Activated CD4-positive, alpha-beta memory T cell treated with anti-CD3 and anti-CD28 coated beads for 36 hours (primary cell): Measurements from ENCODE around the gene GOLGA6D. TPM values are rescaled to one million over a fixed set of nuclear protein-coding genes. Genes with fewer than 3 reads are reported as not detected.
"Not testable (repeated sequence)": the region's sequence is repeated elsewhere in the genome, so short reads cannot be mapped to it uniquely, and the experiment has no call there.

ENCODE experiments used
- CTCF ChIA-PET: fragments of 350-600 bp; sonication (Branson Sonifier 250); formaldehyde crosslinking; loops from one replicate; lab custom pipeline; 2021; ENCODE audit warnings: antibody characterized with exemption, inconsistent platforms; lab: Charles Lee
- POLR2A ChIA-PET: fragments of 350-600 bp; sonication (Branson Sonifier 250); formaldehyde crosslinking; loops from one replicate; lab custom pipeline; 2021; ENCODE audit warnings: antibody characterized with exemption; lab: Charles Lee
- DNase-seq: peaks from one replicate; pipeline ENCODE4 v3.0.0-alpha.2; 2020
- H3K27ac Mint-ChIP-seq: one replicate; pipeline ENCODE4 v1.8.0; 2021; ENCODE audit warnings: mixed read lengths
- H3K27me3 Mint-ChIP-seq: one replicate; pipeline ENCODE4 v1.8.0; 2021; ENCODE audit warnings: mixed read lengths
- H3K36me3 Mint-ChIP-seq: one replicate; pipeline ENCODE4 v1.8.0; 2021; ENCODE audit warnings: mixed read lengths
- H3K4me1 Mint-ChIP-seq: one replicate; pipeline ENCODE4 v1.8.0; 2021; ENCODE audit warnings: low read depth, mixed read lengths
- H3K4me3 Mint-ChIP-seq: one replicate; pipeline ENCODE4 v1.8.0; 2021; ENCODE audit warnings: mild to moderate bottlenecking, mixed read lengths
- H3K9me3 Mint-ChIP-seq: one replicate; pipeline ENCODE4 v1.8.0; 2021; ENCODE audit warnings: mixed read lengths
- intact Hi-C: fragments of 100-400 bp; cut with micrococcal nuclease; formaldehyde crosslinking; loops from one replicate; pipeline ENCODE4 v1.15.1; 2023
- total RNA-seq, 2 experiments: library from RNA; stranded (reverse); gene quantifications; one replicate each; pipeline ENCODE4 v1.2.3, GENCODE V29; 2021

GOLGA6D gene
- total RNA-seq, 2 experiments from 2014 or later, result 0.12 TPM; not detected in 1

- intact Hi-C loops, H3K4me3 Mint-ChIP-seq, POLR2A ChIA-PET, H3K9me3 Mint-ChIP-seq, CTCF ChIA-PET, H3K36me3 Mint-ChIP-seq, H3K4me1 Mint-ChIP-seq, DNase-seq, H3K27me3 Mint-ChIP-seq, H3K27ac Mint-ChIP-seq: not testable (repeated sequence)
These were observed 30.4 kb upstream of the GOLGA6D start for GRCh38 chr15:75252285-75252684.

GRCh38 chr15:75258034-75258433, 24.6 kb upstream of the GOLGA6D start, which contains the start of gene GOLGA6C:
Gene GOLGA6C, plus strand, starts transcription at chr15:75258334. Its CDS starts 265 bp downstream, at chr15:75258599.
- H3K4me1 Mint-ChIP-seq, CTCF ChIA-PET, DNase-seq, H3K9me3 Mint-ChIP-seq, H3K36me3 Mint-ChIP-seq, intact Hi-C loops, H3K27me3 Mint-ChIP-seq, H3K4me3 Mint-ChIP-seq, POLR2A ChIA-PET, H3K27ac Mint-ChIP-seq: not testable (repeated sequence)

- H3K27me3 Mint-ChIP-seq, intact Hi-C loops: not testable (repeated sequence)
These were observed 23.9 kb upstream of the GOLGA6D start for GRCh38 chr15:75258620-75259343.

GRCh38 chr15:75259873-75260272, 22.8 kb upstream of the GOLGA6D start:
- H3K27me3 Mint-ChIP-seq, H3K4me1 Mint-ChIP-seq, H3K27ac Mint-ChIP-seq, H3K9me3 Mint-ChIP-seq, CTCF ChIA-PET, intact Hi-C loops, DNase-seq, H3K4me3 Mint-ChIP-seq, H3K36me3 Mint-ChIP-seq, POLR2A ChIA-PET: not testable (repeated sequence)

More at GRCh38 chr15:75258620-75259343, 23.9 kb upstream of the GOLGA6D start:
- DNase-seq, POLR2A ChIA-PET, H3K9me3 Mint-ChIP-seq, H3K4me3 Mint-ChIP-seq, H3K36me3 Mint-ChIP-seq, H3K4me1 Mint-ChIP-seq, CTCF ChIA-PET, H3K27ac Mint-ChIP-seq: not testable (repeated sequence)

GRCh38 chr15:75273751-75274359, 8.8 kb upstream of the GOLGA6D start:
- H3K4me3 Mint-ChIP-seq, H3K27me3 Mint-ChIP-seq, H3K27ac Mint-ChIP-seq, H3K9me3 Mint-ChIP-seq, CTCF ChIA-PET, DNase-seq, POLR2A ChIA-PET, H3K36me3 Mint-ChIP-seq, H3K4me1 Mint-ChIP-seq: not testable (repeated sequence)
- intact Hi-C loops, result loop anchor here (10.0 kb wide), 1 partner anchor 969 kb away; no protein-coding TSS in a partner anchor

- H3K27me3 Mint-ChIP-seq, H3K4me3 Mint-ChIP-seq, H3K27ac Mint-ChIP-seq, H3K4me1 Mint-ChIP-seq, H3K9me3 Mint-ChIP-seq, POLR2A ChIA-PET, H3K36me3 Mint-ChIP-seq, CTCF ChIA-PET: not testable (repeated sequence)
- intact Hi-C loops, result loop anchor here (10.0 kb wide), 1 partner anchor 970 kb away; no protein-coding TSS in a partner anchor
- DNase-seq, result peak; percentile 83
These were observed 8.0 kb upstream of the GOLGA6D start for GRCh38 chr15:75274509-75275107.

- H3K4me1 Mint-ChIP-seq, DNase-seq, H3K4me3 Mint-ChIP-seq, CTCF ChIA-PET, H3K27ac Mint-ChIP-seq, H3K9me3 Mint-ChIP-seq, H3K27me3 Mint-ChIP-seq, POLR2A ChIA-PET, H3K36me3 Mint-ChIP-seq: not testable (repeated sequence)
- intact Hi-C loops, result loop anchor here (10.0 kb wide), 1 partner anchor 971 kb away; no protein-coding TSS in a partner anchor
These were observed 7.0 kb upstream of the GOLGA6D start for GRCh38 chr15:75275617-75276016.

GRCh38 chr15:75278497-75278896, 4.1 kb upstream of the GOLGA6D start:
- CTCF ChIA-PET, DNase-seq, H3K9me3 Mint-ChIP-seq, H3K4me1 Mint-ChIP-seq, H3K4me3 Mint-ChIP-seq, POLR2A ChIA-PET, H3K27me3 Mint-ChIP-seq, H3K36me3 Mint-ChIP-seq, H3K27ac Mint-ChIP-seq: not testable (repeated sequence)
- intact Hi-C loops, result loop anchor here (10.0 kb wide), 1 partner anchor 974 kb away; no protein-coding TSS in a partner anchor

- H3K4me3 Mint-ChIP-seq, DNase-seq, CTCF ChIA-PET, H3K36me3 Mint-ChIP-seq, H3K27ac Mint-ChIP-seq, POLR2A ChIA-PET, H3K9me3 Mint-ChIP-seq, H3K4me1 Mint-ChIP-seq, intact Hi-C loops, H3K27me3 Mint-ChIP-seq: not testable (repeated sequence)
These were observed 1.5 kb downstream of the GOLGA6D start for GRCh38 chr15:75284152-75284551.

- intact Hi-C loops, CTCF ChIA-PET, H3K27me3 Mint-ChIP-seq, H3K4me1 Mint-ChIP-seq, H3K9me3 Mint-ChIP-seq, POLR2A ChIA-PET, H3K4me3 Mint-ChIP-seq, H3K36me3 Mint-ChIP-seq, DNase-seq, H3K27ac Mint-ChIP-seq: not testable (repeated sequence)
These were observed 11.0 kb downstream of the GOLGA6D start for GRCh38 chr15:75293660-75294059.

- DNase-seq, H3K27me3 Mint-ChIP-seq, H3K9me3 Mint-ChIP-seq, POLR2A ChIA-PET, intact Hi-C loops, H3K36me3 Mint-ChIP-seq, H3K4me3 Mint-ChIP-seq, H3K27ac Mint-ChIP-seq, H3K4me1 Mint-ChIP-seq: not testable (repeated sequence)
- CTCF ChIA-PET, result interaction anchor here (0.6 to 0.8 kb wide), 2 partner anchors 95 to 265 kb away, joined by 3 read pairs; no protein-coding TSS in a partner anchor
These were observed 16.1 kb downstream of the GOLGA6D start for GRCh38 chr15:75298541-75299310.

- H3K27me3 Mint-ChIP-seq, H3K4me3 Mint-ChIP-seq, POLR2A ChIA-PET, H3K27ac Mint-ChIP-seq, H3K9me3 Mint-ChIP-seq, H3K36me3 Mint-ChIP-seq, H3K4me1 Mint-ChIP-seq, intact Hi-C loops: not testable (repeated sequence)
- CTCF ChIA-PET, result interaction anchor here (1.5 kb wide), 1 partner anchor 9 kb away, joined by 4 read pairs; no protein-coding TSS in a partner anchor
- DNase-seq, result peak; percentile 77
These were observed 16.7 kb downstream of the GOLGA6D start for GRCh38 chr15:75299311-75299688.
